GM21825 (cell line): Measurements from ENCODE around the gene FOXL2NB.

Experiments used
- ATAC-seq: cut with Tn5 transposase; IDR thresholded peaks from one replicate; pipeline ENCODE4 v1.9.1; 2021; ENCODE audit warnings: mild to moderate bottlenecking, moderate library complexity; ENCODE audit not compliant: unreplicated experiment

The FOXL2NB gene

DNA sequence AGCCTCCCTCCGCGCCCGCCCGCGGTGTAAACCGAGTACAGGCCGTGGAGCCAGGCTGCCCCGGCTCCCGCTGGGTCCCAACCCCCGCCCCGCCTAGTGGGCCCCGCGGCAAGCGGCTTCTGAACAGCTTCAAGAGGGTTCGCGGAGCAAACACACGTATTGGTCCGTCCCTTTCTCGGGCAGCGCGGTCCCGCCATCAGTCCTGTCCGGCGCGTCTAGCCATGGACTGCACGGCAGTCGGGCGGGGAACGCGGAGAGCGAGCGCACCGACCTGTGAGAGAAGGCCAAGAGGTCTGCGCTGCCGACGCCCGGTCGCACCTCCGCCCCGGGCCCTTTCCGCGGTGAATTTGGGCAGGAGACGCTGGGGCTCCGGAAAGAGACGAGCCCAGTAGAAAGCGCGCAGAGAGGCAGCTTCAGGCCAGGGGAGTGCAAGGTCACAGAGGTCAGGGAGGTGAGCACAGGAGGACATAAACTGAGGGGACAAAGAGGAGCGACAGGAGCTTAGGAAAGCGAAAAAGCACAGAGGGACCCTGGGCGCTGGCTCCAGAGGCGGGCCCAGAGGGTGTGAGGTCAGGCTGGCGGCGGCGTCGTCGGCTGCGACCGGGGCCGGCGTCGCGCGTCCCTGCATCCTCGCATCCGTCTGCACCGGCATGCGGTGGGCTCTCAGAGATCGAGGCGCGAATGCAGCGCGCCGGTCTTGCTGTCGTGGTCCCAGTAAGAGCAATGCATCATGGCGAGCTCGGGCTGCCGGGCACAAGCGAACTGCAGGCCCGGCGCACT lies 1.9 kb upstream of the FOXL2NB start:
- no peak for ATAC-seq

DNA sequence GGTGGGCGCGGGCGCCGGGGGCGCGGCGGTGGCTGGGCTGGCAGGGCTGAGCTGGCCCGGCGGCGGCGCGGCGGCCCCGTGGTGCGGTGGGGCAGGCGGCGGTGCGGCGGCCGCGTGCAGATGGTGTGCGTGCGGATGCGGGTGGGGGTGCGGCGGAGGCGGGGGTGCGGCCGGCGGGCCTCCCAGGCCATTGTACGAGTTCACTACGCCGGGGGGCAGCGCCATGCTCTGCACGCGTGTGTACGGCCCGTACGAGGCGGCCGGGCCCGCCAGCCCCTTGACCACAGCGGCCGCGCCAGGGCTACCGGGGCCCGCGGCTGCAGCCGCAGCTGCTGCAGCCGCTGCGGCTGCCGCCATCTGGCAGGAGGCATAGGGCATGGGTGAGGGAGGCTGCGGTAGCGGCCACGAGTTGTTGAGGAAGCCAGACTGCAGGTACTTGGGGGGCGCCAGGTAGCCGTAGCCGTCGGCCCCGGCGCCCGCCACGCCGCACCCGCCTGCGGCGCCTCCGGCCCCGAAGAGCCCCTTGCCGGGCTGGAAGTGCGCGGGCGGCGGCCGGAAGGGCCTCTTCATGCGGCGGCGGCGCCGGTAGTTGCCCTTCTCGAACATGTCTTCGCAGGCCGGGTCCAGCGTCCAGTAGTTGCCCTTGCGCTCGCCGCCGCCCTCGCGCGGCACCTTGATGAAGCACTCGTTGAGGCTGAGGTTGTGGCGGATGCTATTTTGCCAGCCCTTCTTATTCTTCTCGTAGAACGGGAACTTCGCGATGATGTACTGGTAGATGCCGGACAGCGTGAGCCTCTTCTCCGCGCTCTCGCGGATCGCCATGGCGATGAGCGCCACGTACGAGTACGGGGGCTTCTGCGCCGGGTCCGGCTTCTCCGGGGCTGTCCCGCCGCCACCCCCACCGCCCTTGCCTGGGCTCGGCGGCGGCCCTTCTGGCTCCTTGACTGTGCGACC lies 1.0 kb upstream of the FOXL2NB start:
- no peak for ATAC-seq

DNA sequence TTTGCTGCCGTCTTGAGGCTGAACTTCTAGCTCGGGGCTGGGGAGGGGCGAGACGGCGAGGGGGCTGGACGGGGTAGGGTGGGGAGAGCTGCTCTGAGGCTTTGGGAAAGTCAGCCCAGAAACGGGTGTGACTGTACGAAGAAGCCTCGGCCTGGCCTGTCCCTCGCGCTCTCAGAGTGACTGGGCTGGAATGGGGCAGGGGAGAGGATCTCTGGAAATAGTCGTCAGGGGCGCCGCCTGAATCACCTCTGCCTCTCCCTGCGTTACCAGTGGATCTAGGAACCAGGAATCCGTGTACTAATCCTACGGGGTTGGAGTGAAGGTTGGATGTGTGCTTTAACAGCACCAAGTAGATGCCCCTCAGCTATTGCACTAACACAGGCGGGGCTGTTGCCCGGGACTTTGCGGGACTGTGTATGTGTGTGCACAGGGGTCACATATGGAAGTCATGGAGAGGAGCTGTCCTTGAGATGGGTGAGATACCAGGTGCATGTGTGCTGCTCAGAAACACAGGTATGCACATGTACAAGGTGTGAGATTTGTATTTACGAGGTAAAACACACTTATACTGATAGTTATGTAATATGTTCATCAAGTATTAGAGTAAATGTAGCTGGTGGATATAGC lies 591 bp downstream of the FOXL2NB start:
- ATAC-seq: no peak

DNA sequence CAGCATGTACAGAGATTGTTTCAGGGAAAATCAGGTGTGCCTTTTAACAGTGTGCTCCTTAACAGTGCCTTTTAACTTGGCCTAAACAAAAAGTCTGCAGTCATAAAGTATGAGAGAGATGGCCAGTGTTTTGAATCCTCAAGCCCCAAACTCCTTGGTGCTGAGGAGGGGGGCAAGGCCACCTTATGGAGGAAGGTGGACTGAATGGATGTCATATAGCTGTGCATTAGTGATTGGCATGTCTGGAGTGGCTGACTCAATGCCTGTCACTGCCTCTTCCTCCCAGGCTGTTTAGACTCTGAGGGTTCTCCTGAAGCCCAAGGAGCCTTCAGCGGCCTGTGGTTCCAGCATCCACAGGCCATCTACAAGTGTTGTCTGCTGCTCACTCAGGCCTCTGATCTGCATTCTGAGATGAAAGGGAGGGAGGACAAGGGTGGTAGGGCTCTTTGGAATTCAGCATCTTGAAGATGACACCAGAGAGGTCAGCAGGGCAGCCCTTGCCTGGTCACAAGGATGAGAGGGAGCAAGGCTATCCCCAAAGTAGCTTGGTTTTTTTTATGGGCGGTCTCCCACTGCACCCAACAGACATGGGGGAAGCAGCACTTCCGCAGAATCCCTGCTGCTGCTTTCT lies 1.5 kb downstream of the FOXL2NB start:
- no peak for ATAC-seq

DNA sequence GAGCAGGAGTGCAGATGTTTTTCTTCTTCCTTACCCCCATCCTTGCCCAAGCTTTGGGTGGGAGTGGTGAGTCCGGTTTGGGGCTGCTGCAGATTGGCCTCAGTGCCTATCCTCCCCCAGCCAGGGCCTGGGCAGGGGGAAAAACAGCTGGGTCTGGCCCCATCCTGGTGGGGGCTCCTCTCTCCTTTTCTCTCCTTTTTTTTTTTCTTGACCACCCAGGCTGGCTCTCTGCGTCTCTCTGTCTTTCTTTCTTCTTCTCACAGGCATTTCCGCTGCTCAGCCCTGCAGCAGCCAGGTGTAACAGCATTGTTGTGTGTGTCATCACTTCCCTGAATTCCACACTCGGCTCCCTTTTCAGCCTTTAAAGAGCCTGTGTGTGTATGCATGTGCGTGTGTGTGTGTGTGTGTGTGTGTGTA lies 2.0 kb downstream of the FOXL2NB start:
- ATAC-seq: no peak

DNA sequence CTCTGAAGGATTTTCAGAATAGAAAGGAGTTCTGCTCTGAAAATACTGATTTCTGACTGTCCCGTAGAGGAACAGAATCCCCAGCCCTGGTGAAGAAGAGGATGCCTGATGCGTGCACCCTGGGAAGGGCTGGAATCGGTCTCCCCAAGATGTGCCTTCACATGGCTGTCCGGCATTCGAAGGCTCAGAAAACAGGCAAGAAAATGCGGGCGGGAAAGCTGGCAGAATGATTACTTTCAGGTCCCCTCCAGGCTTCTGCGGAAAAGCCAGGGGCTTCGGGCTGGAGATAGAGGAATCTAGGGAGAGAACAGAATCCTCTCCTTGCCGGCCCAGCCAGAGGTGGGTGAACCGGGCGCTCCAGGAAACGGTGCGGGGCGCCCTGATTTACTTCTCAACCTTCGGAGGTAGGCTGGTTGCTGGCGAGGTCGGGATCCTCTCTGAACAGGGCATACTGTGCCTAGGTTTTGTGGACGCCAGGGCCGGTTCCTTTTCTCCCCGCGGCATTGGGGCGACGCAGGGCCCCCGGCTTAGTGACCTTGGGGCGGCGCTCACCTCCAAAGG lies 2.5 kb downstream of the FOXL2NB start:
- no peak for ATAC-seq

DNA sequence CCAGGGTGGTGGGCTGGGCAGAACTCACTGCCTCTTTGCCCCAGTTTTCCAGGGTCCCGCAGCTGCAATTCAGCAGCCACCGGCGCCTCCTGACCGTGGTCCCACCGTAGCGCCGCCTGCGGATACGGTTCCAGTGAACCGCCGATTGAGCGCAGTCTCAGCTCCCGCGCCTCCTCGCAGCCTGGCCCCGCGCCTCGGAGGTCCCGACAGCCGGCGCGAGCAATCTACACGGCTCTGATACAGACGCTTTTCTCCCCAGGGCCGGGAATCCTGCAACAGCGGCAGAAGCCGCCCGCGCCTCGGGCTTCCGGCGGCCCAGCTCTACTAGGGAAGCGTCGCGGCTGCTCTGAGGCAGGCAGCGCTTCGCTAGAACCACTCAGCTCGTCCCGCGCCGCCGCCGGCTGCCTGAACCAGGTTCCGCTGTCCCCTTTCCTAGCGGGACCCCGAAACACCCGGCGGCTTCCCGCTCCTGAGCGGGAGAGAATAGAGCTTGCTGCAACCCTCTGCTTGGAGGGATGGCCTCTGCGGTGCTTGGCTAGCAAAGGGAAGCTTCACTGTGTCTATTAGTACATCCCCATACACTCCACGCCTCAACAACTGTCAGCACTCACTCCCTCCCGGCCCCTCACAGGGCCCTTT lies 3.1 kb downstream of the FOXL2NB start:
- ATAC-seq: no peak

DNA sequence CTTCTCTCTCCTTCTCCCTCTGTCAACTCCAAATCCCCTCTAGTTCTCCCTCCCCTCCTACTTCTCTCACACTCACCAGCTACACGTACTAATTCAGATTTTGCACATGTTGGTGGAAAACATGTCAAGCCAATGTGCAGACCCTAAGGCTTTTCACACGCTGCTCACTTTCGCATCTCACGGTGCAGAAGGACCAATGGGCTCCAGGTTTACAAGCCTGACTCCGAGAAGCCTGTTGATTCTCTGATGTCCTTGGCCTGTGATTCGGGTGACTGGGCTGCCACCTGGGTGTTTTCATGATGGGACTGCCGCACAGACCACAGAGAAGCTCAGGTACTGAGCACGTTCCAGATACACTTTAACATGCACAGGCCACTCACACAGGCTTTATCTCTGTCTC lies 3.7 kb downstream of the FOXL2NB start:
- ATAC-seq: no peak

DNA sequence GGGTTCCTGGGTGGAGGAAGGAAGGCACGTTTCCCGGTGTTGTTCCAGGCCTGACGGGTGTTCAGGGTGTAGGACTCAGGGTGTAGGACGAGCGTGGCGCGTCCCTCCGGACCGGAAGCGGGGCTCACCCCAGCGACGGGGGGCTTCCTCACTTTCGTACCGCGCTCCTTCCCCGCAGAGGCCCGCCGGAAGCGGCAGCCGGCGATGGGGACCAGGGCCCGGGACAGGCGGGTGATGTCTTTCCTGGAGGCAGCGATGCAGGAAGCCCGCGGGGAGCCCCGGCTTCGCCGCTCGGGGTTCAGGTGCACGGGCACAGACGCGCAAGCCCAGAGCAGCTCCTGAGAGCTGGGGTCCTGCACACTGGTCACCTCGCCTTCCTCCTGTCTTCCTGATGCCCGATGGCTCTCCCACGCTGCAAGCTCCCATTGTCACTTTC lies 13.4 kb downstream of the FOXL2NB start:
- ATAC-seq: no peak

DNA sequence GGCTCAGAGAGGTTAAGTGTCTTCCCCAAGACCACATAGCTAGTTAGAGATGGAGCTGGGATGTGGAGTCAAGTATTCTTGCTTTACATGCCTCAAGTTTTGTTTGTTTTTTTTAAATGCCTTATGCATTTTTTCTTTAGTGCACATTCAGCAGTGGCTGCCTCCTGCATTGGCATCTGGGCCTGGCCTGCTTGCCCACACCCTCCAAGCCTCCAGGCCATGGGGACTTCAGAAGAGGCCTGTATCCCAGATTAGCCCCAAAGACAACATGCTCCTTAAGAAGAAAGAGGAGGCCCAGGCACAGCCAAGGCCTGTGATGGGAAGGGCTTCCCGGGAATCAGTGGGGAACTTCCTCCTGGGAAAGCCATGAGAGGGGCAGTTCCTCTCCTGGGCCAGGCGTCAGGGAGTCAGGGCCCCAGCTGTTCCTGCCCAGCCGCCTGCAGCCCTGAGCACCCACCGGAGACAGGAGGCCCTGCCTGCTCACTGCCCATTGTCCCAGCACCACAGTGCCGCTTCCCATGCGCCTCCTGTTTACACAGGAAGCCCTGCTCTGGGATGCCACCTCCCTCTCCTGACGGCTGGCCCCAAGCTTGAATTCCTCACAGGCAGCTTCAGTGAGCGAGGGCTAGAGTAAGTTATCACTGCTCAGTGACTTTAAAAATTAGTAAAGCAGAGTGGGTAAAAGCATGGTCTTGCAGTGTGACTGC lies 16.0 kb downstream of the FOXL2NB start:
- ATAC-seq: no peak

DNA sequence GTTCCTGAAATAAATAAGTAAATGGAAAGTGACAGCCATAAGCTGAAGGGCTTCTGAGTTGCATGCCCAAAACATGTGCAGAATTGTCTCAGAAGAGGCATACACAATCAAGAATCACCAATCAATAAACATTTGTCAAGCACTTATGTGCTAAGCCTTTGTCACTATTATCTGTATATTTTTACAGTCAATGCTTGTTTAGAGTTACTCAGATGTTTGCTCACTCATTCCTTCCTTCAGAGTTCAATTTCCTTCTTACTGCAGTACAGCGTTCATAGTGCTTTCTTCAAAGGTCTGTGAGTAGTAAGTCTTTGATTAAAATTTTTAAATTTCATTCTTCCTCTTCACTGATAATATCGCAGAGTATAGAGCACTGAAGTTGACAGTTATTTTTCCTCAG lies 17.2 kb downstream of the FOXL2NB start:
- no peak for ATAC-seq

DNA sequence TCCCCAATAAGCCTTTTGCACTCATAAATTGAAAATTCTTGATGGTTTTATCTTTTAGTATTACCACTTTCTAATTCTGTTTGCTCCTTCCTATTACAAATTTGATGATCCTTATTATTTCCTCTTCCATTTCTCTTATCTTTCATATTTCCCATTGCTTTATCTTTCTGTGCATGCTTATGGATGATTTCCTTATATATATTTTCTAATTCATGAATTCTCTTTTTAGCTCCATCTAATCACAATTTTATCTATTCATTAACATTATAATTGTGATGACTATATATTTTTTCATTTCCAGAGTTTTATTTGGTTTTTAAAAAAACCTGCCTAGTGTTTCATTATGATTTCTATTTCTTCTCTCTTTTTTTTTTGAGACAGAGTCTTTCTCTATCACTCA lies 17.9 kb downstream of the FOXL2NB start:
- ATAC-seq: no peak

DNA sequence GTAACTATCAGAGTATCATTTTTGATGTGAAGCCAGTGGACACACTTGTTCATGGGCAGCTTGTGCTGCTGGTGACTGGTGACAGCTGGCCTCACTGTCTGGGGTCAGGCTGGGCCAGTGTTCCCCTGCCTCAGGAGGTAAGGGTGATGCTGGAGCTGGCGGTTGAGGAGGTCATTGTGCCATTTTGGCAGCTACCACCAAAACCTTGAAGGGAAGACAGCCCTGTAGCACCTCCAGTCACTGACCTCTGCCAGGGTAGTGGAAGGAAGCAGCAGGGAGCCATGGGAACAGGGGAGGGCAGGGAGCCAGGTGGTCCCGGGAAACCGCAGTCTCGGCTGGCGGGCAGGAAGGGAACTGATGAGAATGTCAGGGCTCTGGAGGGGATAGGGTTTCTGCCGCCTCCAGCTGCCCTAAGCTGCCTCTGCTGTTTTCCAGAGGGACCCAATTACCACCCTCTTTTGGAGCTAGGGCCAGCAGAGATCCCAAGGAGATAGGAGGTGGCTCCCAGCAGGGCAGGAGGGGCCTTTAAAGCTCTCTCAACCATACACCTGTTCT lies 24.8 kb downstream of the FOXL2NB start:
- no peak for ATAC-seq

DNA sequence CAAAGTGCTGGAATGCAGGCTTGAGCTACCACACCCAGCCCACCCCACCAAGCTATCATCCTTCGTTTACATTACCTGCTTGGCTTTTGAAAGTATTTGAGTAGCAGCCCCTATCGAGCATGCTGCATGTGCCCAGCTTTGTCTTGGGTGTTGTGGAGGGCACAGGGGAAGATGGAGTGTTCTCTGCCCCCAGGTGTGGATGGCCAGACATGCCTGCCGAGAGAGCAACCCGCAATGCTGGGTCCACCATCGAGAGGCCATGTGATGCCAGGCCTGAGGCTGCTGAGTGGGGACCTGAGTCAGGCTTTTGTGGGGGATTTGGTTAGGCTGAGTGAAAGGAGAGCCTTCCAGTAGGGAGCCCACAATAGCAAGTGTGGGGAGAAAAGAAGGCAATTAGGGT lies 25.9 kb downstream of the FOXL2NB start:
- no peak for ATAC-seq

DNA sequence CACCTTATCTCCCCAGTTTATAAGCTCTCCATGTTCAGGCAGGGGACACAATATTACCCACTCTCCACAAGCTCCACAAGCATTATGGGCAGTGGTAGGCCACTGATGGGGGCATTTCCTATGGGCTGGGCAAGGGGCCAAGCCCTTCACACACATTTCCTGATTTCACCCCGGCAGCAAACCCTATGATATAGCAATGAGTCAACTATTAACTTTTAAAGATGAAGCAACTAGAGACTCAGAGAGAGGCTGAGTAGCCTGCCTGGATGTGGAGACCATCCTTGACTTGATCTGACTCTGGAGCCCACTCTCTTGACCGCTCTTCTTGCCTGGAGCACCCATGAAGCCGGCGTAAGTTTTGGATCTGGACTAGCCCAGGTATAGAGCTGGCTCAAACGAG lies 27.4 kb downstream of the FOXL2NB start:
- no peak for ATAC-seq

DNA sequence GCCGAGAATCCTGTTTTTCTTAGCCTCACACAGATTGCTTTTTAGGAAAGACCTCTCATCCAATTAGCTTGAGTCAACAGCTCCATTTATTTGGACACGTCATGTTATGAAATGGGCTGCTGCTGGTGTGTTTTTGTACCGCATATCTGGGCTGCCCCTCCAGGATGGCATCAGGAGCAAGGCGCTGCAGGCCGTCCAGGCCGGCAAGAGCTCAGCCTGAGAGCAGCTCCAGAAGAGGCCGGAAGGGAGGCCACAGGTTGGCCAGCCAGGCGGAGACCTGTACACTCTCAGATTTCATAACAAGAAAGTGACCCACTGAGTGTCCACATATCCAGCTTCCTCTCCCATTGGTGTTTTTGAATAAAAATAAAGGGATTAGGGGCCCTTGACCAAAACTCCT lies 28.3 kb downstream of the FOXL2NB start:
- ATAC-seq: no peak

DNA sequence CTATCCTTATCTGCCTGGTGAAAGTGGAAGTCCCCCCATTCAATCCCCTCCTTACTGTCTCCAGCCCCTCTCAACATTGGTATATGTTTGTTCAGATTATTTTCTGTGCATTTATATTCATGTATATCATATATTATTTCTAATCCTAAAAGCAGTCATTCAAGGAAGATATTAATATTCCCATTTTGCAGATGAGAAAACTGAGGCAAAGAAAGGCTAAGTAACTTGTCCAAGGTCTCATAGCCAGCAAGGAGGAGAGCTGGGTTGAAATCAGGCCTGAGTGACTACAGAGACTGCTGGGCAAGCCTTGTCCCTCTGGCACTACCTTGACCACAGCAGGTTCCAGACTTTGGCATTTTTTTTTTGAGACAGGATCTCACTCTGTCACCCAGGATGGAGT lies 29.0 kb downstream of the FOXL2NB start:
- no peak for ATAC-seq

DNA sequence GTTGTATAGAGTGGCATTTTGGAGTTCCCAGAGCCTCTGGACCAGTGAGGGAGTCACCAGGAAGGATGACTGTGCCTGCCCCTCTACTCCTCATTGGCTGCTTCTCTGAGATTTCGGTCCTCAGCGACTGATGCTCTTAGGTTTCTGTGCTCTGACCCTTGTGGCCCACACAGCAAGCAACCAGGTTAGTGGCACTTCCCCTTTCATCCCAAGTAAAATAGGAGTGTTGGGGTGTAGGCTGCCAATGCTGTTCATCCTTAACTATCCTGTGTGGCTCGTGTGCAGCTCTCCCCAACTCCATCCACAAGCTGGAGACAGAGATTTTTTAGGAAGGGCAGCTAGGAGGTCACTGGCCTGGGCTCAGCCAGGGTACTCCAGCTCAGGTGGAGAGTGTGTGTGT lies 37.8 kb downstream of the FOXL2NB start:
- ATAC-seq: no peak

DNA sequence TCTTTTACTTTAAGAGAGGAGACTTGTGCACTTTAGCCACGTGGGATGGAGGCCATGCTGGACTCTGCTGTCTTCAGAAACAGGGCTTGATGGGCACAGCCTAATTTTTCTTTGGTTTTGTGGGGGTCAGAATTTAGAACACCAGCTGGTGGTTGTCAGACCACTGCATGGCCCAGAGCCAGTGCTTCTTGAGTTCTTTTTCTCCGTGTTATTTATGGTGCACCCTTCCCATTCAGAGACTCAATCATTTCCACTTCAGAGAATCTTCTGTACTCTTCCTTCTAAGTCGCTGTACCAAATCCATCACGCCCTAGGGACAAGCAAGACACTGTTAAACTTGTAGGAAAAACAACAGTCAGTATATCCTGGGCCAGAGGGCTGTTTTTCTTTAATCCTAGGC lies 38.9 kb downstream of the FOXL2NB start:
- no peak for ATAC-seq
